Peyer's patch (tissue), 4 donors: ENCODE data around the gene C4orf51.

Source experiments
- POLR2A ChIP-seq, 2 donors: fragments of 450-650 bp; IDR thresholded peaks; one replicate each; pipeline ENCODE4 v1.5.1; 2017; ENCODE audit warnings: antibody characterized with exemption in 2 of 2, mild to moderate bottlenecking in 2 of 2, moderate library complexity in 2 of 2
- TF ChIP-seq, protein P1 (sequence below), 6 experiments: fragments of 450-650 bp in 4 of 6; fragments of 200-600 bp in 2 of 6; sonication (generic) in 1 of 6; IDR thresholded peaks; one replicate each; pipeline ENCODE4 v1.5.1; 2017 to 2019; ENCODE audit warnings: antibody characterized with exemption in 6 of 6, mild to moderate bottlenecking in 3 of 6, moderate library complexity in 1 of 6

GRCh38 chr4:145697332-145697731 is 17.4 kb downstream of the C4orf51 start:
- TF ChIP-seq, protein P1, sequence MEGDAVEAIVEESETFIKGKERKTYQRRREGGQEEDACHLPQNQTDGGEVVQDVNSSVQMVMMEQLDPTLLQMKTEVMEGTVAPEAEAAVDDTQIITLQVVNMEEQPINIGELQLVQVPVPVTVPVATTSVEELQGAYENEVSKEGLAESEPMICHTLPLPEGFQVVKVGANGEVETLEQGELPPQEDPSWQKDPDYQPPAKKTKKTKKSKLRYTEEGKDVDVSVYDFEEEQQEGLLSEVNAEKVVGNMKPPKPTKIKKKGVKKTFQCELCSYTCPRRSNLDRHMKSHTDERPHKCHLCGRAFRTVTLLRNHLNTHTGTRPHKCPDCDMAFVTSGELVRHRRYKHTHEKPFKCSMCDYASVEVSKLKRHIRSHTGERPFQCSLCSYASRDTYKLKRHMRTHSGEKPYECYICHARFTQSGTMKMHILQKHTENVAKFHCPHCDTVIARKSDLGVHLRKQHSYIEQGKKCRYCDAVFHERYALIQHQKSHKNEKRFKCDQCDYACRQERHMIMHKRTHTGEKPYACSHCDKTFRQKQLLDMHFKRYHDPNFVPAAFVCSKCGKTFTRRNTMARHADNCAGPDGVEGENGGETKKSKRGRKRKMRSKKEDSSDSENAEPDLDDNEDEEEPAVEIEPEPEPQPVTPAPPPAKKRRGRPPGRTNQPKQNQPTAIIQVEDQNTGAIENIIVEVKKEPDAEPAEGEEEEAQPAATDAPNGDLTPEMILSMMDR (IDR thresholded peaks at IDR 0.05): no peak
- no peak for TF ChIP-seq POLR2A (IDR thresholded peaks at IDR 0.05)
